IPS-18a (cell line): ENCODE measurements around the gene BANF1.

Experiments
- H3K27ac ChIP-seq: one replicate; pipeline ENCODE4 v1.5.1; 2013; ENCODE audit warnings: low read length
- H3K27me3 ChIP-seq: one replicate; pipeline ENCODE4 v1.6.1; 2013; ENCODE audit warnings: mild to moderate bottlenecking, low read length; ENCODE audit not compliant: control insufficient read depth, insufficient read depth
- H3K36me3 ChIP-seq: one replicate; pipeline ENCODE4 v1.6.1; 2013; ENCODE audit warnings: low read depth, low read length; ENCODE audit not compliant: control insufficient read depth
- H3K4me1 ChIP-seq: one replicate; pipeline ENCODE4 v1.6.1; 2013; ENCODE audit warnings: low read depth, low read length; ENCODE audit not compliant: control insufficient read depth
- H3K4me3 ChIP-seq: one replicate; pipeline ENCODE4 v1.5.1; 2013; ENCODE audit warnings: low read length
- H3K9ac ChIP-seq: one replicate; pipeline ENCODE4 v1.6.1; 2013; ENCODE audit warnings: mild to moderate bottlenecking, low read length, moderate library complexity
- H3K9me3 ChIP-seq: one replicate; pipeline ENCODE4 v1.6.1; 2013; ENCODE audit warnings: low read depth, low read length; ENCODE audit not compliant: control insufficient read depth

BANF1 gene

DNA sequence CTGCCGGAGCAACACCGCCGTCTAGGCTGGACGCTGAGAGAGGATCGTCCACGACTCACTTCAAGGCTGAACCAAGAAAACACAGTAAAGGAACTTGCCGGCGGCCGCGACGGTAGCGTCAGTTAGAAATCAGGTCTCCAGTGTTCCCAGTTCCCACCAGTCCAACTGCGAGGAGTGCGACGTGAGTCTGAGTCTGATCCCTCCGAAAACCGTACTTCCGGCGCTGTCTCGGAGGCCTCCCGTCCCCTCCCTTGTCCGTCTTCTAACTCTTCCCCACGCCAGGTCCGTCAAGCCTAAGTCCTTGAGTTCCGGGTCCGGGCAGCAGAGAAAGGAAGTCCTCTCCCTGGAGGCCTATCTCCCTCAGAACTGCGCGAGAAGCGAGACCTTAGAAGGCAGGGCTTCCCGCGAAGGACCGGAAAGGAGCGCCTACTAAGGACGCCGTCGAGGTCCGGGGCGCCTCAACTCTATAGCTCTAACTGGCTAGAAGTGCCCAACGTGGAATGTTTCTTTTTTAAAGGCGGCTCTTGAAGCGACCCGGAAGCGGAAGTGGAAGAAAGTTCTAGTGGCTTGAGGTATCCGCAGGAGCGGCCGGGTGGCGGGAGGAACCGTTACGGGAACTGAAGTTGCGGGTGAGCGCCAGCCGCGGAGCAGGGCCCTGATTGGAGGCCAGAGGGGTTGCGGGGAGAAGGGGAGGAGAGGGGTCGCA lies at the start of gene BANF1, which contains the start of gene EIF1AD:
BANF1 (plus strand) TSS at position 562 of the 706 bp plus-strand sequence. CDS start 748 bp downstream, outside the sequence.
EIF1AD (minus strand) TSS at position 216 of the 706 bp plus-strand sequence. CDS start 1,768 bp downstream, outside the sequence.
- Histone ChIP-seq H3K36me3 (peaks cover 43% of the 10 kb centered on the region), H3K4me1 (no peaks in the 10 kb centered on the region), H3K9ac (peak within 1 kb of the TSS; percentile 64)

DNA sequence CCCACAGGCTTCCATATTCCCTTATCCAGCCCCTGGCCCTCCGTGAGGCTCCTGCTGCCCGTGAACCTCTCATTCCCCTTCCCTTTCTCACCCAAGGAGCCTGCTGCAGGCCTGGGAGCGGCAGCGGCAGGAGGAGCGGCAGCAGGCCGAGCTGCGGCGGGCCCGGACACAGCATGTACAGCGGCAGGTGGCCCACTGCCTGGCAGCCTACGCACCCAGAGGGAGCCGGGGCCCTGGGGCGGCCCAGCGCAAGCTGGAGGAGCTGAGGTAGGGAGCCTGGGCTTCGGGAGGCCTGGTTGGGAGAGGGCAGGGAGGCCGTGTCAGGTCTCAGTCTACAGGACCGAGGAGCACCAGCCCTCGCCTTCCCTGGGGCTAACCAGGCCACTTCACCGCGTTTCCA lies 48.8 kb upstream of the BANF1 start:
- Histone ChIP-seq H3K27ac (no peak overlapping the region), H3K9ac (no peak overlapping the region), H3K27me3 (no peaks in the 10 kb centered on the region), H3K4me3 (no peak overlapping the region), H3K9me3 (no peaks in the 10 kb centered on the region), H3K4me1 (no peaks in the 10 kb centered on the region), H3K36me3 (no peaks in the 10 kb centered on the region)

More for the DNA sequence above, at the start of gene BANF1, which contains the start of gene EIF1AD:
- no peaks in the 10 kb centered on the region for H3K9me3 ChIP-seq
- peak within 1 kb of the TSS; percentile 83 for H3K4me3 ChIP-seq
- H3K27ac ChIP-seq: peak within 1 kb of the TSS; percentile 79
- H3K27me3 ChIP-seq: no peaks in the 10 kb centered on the region

GRCh38 chr11:65954771-65955170 lies 47.5 kb upstream of the BANF1 start:
- H3K27ac ChIP-seq: no peak overlapping the region
- no peak overlapping the region for H3K9ac ChIP-seq
- H3K9me3 ChIP-seq: no peaks in the 10 kb centered on the region

DNA sequence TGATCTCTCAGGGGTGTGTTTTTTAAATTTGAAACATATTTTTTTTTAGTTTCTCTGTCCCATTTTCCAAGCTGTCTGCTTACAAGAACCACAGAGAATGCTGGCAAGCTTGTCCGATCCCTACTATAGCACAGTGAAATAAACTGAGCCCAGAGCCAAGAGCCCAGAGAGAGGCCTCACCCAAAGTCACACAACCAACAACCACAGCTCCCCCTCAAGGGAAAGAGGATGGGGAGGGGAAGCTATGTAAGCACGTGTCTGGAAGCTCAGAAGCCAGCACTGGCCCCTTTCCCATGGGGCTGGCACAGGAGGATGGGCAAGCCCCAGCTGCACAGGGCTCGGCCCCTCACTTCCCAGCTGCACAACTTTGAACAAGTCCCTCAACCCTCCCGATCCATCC lies 44.0 kb upstream of the BANF1 start:
- Histone ChIP-seq H3K9ac (no peak overlapping the region), H3K4me3 (no peak overlapping the region), H3K36me3 (no peaks in the 10 kb centered on the region), H3K27me3 (no peaks in the 10 kb centered on the region), H3K4me1 (peaks cover 7% of the 10 kb centered on the region), H3K9me3 (no peaks in the 10 kb centered on the region), H3K27ac (no peak overlapping the region)

More at GRCh38 chr11:65954771-65955170, 47.5 kb upstream of the BANF1 start:
- Histone ChIP-seq H3K4me3 (no peak overlapping the region), H3K36me3 (no peaks in the 10 kb centered on the region), H3K27me3 (no peaks in the 10 kb centered on the region), H3K4me1 (no peaks in the 10 kb centered on the region)

DNA sequence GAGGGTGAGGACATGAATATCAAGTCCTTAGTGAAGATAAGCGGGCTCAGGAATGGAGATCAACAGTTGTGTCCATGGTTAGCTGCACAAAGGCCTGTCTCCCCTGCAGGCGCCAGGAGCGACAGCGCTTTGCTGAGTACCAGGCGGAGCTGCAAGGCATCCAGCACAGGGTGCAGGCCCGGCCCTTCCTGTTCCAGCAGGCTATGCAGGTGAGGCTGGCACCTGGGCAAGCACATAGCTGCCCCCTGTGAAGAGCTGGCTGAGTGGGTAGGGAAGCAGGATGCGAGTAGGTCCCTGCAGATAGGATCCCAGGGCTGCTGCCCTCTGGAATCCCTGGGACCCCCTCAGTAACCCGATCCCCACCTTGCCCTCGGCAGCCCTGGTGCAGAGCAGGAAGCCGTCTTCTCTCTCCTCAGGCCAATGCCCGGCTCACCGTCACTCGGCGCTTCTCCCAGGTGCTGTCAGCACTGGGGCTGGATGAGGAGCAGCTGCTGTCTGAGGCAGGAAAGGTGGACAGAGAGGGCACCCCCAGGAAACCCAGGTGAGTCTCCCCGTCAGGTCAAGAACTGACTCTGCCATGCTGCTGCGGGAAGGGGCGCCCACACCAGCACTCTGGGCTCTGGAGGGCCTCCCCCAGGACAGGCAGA lies 43.4 kb upstream of the BANF1 start:
- Histone ChIP-seq H3K27ac (no peak overlapping the region), H3K9ac (no peak overlapping the region)

DNA sequence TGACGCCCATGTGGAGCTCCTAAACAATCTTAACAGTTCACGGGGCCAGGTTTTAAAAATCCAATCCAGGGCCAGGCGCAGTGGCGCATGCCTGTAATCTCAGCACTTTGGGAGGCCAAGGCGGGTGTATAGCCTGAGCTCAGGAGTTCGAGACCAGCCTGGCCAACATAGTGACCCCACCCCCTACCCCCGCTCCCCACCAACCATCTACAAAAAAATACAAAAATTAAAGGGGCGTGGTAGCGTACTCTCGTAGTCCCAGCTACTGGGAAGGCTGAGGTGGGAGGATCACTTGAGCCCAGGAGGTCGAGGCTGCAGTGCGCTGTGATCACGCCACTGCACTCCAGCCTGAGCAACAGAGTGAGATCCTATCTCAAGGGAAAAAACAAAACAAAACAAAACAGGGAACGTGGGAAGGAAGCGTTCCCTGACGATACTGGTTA lies 41.5 kb upstream of the BANF1 start:
- H3K27ac ChIP-seq: peak overlapping the region; percentile 78
- peaks cover 7% of the 10 kb centered on the region for H3K4me1 ChIP-seq
- peaks cover 19% of the 10 kb centered on the region for H3K36me3 ChIP-seq
- peak overlapping the region; percentile 88 for H3K4me3 ChIP-seq
- peak overlapping the region; percentile 86 for H3K9ac ChIP-seq
- no peaks in the 10 kb centered on the region for H3K9me3 ChIP-seq
- H3K27me3 ChIP-seq: no peaks in the 10 kb centered on the region

More for the DNA sequence above, 43.4 kb upstream of the BANF1 start:
- peaks cover 7% of the 10 kb centered on the region for H3K4me1 ChIP-seq
- no peak overlapping the region for H3K4me3 ChIP-seq
- no peaks in the 10 kb centered on the region for H3K9me3 ChIP-seq
- no peaks in the 10 kb centered on the region for H3K36me3 ChIP-seq
- H3K27me3 ChIP-seq: no peaks in the 10 kb centered on the region

- H3K9me3 ChIP-seq: no peaks in the 10 kb centered on the region
- H3K36me3 ChIP-seq: peaks cover 26% of the 10 kb centered on the region
- no peaks in the 10 kb centered on the region for H3K27me3 ChIP-seq
- H3K4me1 ChIP-seq: peaks cover 7% of the 10 kb centered on the region
- H3K4me3 ChIP-seq: peak within 1 kb of the TSS; percentile 88
- peak within 1 kb of the TSS; percentile 78 for H3K27ac ChIP-seq
- peak within 1 kb of the TSS; percentile 86 for H3K9ac ChIP-seq
These were observed 40.8 kb upstream of the BANF1 start, which contains the start of gene SART1 for GRCh38 chr11:65961267-65962140. Gene SART1 (plus strand): TSS chr11:65961734. CDS start chr11:65961781, 47 bp downstream.

- Histone ChIP-seq H3K9me3 (no peaks in the 10 kb centered on the region), H3K4me3 (peak overlapping the region; percentile 88), H3K27ac (no peak overlapping the region), H3K36me3 (peaks cover 32% of the 10 kb centered on the region), H3K4me1 (peaks cover 7% of the 10 kb centered on the region), H3K27me3 (no peaks in the 10 kb centered on the region), H3K9ac (peak overlapping the region; percentile 86)
These were observed 40.1 kb upstream of the BANF1 start for GRCh38 chr11:65962141-65962564.

GRCh38 chr11:65964906-65965305 lies 37.4 kb upstream of the BANF1 start:
- H3K36me3 ChIP-seq: peaks cover 52% of the 10 kb centered on the region
- no peak overlapping the region for H3K9ac ChIP-seq
- H3K9me3 ChIP-seq: no peaks in the 10 kb centered on the region
- H3K4me1 ChIP-seq: peaks cover 7% of the 10 kb centered on the region
- no peak overlapping the region for H3K27ac ChIP-seq
- H3K27me3 ChIP-seq: no peaks in the 10 kb centered on the region
- no peak overlapping the region for H3K4me3 ChIP-seq

GRCh38 chr11:65965986-65966762 lies 36.1 kb upstream of the BANF1 start:
- Histone ChIP-seq H3K27me3 (no peaks in the 10 kb centered on the region), H3K4me3 (no peak overlapping the region), H3K36me3 (peaks cover 55% of the 10 kb centered on the region), H3K27ac (no peak overlapping the region), H3K9ac (no peak overlapping the region), H3K4me1 (peaks cover 7% of the 10 kb centered on the region), H3K9me3 (no peaks in the 10 kb centered on the region)
